Stimulated activated CD4-positive, alpha-beta T cell treated with anti-CD3 and anti-CD28 coated beads, TNF-alpha, amount 100 ng/mL, for 1 hour (primary cell): ENCODE results near the gene PTPN2.
"Not testable (repeated sequence)": the region's sequence is repeated elsewhere in the genome, so short reads cannot be mapped to it uniquely, and the experiment has no call there.

Experiments used
- DNase-seq, 3 donors: peaks; one replicate each; pipeline ENCODE4 v3.0.0-alpha.2; 2020; ENCODE audit warnings: low read depth in 3 of 3, low spot score in 1 of 3

PTPN2 gene

DNA sequence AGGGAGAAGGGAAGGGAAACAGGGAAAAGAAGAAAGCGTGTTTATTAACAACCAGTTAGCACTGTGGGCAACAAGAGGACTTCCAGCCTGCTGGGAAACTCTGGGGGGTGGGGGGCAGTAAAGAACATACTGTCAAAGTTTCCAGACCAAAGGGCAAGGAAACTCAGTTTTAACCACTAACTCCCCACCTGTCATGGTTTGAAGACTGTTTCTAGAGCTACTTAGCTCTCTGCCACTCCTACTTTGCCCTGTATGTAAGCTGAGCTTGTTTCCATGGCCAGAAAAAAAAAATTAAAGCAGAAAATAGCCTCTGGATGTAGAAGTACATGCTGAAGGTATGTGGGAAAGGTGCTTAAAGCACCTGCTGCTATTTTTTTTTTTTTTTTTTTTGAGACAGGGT is 11.0 kb upstream of the PTPN2 start:
- no peak for DNase-seq

DNA sequence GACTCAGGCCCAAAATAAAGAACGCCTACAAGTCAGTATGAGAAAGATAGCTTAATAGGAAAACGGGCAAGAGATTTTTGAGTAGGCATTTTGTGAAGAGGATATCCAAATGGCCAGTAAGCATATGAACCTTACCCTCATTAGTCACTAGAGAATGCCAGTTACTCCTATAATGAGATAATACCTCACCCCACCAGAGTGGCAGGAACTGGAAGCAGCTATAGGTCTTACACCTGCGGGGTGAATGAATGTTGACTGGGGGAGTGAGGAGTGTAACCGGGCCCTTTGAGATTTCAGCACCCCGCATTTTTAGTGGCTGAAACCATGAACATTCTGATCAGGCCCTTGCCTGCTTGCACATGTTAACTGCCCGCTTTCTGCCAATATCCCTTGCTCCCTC is 7.5 kb upstream of the PTPN2 start:
- no peak for DNase-seq

DNA sequence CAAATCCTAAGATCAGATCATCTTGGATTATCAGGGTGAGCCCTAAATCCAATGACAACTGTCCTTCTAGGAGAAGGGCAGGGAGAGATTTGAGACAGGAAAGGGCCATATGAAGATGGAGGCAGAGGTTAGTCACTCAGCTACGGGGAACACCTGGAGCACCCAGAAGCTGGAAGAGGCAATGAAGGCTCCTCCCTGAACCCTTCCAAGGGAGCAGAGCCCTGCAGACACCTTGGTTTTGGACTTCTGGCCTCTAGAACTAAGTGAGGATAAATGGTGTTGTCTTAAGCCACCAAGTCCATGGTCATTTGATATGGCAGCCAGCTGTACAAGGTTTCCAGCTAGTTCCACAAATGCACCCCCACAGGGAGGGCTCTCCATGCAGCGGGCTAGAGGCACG is 6.9 kb upstream of the PTPN2 start:
- DNase-seq, result no peak

DNA sequence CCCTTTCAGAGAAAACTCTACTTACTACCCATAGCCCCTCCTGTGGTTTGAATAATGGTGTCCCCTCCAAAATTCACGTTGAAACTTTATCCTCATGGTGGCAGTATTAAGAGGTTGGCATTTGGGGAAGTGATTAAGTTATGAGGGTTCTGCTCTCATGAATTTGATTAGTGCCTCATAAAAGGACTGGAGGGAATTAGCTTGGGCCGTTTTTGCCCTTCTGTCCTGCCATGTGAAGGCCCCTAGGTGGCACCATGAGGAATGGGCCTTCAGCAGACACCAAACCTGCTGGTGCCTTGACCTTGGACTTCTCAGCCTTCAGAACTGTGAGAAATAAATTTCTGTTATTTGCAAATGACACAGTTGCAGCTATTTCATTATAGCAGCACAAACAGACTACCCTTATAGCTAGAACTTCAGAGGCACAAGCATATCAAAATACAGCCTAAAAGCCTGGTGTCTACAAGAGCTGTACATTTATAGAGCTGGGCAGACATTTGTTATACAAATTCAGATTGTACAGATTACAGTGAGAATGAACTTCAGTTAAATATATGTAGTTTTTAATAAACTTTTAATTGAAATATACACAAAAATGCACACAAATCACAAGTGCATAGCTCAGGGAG is 2.6 kb upstream of the PTPN2 start:
- DNase-seq, result no peak

DNA sequence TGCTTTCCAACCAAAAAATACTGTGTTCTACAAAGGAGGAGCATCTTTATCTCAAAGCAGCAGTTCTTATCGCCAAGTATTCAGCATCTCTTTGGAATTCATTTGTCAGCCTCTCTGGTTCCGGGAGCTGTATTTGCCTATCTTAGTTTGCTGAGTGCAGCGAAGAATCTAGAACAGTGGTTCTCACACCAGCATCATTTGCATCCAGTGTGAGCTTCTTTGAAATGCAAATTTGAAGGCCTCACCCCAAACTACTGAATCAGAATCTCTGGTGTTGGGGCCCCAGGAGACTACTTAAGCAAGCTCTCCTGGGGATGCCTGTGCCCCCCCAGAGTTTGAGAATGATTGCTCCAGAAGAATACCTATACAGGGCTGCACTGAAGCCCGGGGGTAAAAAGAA is 1.5 kb upstream of the PTPN2 start:
- DNase-seq, result no peak

DNA sequence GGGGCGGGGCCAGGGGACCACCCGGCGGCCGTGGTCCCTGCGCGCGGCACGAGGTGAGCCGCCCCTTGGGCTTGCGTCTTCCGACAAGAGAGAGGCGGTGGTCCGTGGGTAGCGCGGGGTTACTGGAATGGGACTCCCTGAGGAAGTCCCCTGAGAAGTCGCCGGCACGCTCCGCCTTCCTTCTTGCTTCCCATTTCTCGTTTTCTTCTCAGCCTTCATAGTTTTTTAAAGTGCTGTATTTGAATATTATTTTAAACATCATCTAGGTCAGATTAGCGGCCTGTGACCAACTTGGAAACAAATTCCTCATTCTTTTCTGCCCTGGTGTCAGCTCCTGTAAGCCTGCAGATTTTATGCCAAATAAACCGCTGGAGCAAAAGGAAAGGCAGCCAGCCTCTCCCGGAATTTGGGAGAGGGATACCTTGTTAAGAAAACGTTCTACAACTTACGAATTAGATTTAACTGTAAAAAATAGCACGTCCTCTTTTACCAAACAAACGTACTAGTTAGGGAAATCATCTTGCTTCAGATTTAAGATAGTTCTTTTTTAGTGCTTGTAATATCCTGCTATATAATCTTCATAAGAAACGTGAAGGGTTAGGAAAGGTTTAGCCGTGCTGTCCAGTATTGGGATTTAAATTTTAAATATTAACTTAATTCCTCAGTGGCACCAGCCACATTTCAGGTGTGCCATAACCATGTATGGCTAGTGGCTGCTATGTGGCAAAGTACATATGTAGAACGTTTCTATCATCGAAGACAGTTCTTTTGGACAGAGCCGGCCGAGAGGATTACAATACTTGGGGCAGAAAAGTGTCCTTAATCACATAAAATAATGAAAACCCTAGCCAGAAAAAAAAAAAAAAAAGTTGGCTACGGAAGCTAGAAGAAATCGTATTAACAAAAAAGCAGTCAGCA is 628 bp upstream of the PTPN2 start:
- DNase-seq, result no peak

- no peak for DNase-seq
These were observed 709 bp downstream of the PTPN2 start for GRCh38 chr18:12883372-12883683.

DNA sequence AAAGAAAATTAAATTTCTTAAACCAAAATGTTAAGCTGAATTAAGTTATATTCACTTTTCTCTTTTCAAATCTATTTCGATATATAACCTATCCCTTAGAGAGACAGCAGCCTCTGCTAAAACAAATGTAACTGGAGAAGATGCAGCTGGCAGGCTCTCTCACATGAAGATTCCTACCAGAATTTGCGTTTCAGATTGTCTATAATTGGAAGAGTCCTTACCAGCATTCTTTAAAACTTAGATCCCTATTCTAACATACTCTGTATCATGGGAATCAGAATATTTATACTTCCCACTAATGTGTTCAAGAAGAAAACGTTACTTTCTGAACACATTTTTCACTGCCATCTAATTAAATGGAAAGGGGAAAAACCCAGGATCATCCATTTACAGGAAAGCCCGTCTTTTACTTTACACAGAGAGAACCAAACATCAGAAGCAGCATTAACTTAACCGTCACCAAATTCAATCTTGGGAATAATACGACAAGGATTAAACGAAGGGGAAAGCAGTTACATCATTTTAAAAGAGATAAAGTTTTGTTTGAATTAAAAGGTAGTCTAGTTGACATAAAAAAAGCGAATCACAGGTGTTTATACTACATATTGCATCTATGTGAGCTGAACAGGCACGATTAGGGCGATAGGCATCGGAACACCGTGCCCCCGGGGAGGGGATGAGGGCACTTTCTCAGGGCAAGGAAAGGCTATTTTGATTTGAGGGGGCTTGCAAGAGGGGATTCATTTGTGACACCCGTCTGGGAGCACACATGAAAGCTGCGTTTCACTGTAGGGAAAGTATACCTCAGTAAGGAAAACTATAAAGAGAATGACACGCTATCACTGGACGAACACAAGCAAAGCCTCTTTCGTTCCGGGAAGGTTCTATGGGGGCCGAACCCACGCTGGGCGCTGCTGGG is 1.3 kb downstream of the PTPN2 start:
- no peak for DNase-seq

GRCh38 chr18:12880541-12880910 is 3.5 kb downstream of the PTPN2 start:
- no peak for DNase-seq

- no peak for DNase-seq
These were observed 4.0 kb downstream of the PTPN2 start for GRCh38 chr18:12879840-12880540.

DNA sequence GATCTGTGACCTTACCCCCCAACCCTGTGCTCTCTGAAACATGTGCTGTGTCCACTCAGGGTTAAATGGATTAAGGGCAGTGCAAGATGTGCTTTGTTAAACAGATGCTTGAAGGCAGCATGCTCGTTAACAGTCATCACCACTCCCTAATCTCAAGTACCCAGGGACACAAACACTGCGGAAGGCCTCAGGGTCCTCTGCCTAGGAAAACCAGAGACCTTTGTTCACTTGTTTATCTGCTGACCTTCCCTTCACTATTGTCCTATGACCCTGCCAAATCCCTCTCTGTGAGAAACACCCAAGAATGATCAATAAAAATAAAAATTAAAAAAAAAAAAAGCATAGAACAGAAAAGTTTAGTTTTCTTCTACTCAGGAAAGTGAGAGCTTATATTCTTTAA is 9.0 kb downstream of the PTPN2 start:
- DNase-seq, result not testable (repeated sequence)

- DNase-seq, result not testable (repeated sequence)
These were observed 10.0 kb downstream of the PTPN2 start for GRCh38 chr18:12873961-12874567.

GRCh38 chr18:12872408-12872807 is 11.6 kb downstream of the PTPN2 start:
- DNase-seq, result no peak

- no peak for DNase-seq
These were observed 15.5 kb downstream of the PTPN2 start for GRCh38 chr18:12868576-12868975.

GRCh38 chr18:12867441-12868123 is 16.5 kb downstream of the PTPN2 start:
- DNase-seq, result no peak

DNA sequence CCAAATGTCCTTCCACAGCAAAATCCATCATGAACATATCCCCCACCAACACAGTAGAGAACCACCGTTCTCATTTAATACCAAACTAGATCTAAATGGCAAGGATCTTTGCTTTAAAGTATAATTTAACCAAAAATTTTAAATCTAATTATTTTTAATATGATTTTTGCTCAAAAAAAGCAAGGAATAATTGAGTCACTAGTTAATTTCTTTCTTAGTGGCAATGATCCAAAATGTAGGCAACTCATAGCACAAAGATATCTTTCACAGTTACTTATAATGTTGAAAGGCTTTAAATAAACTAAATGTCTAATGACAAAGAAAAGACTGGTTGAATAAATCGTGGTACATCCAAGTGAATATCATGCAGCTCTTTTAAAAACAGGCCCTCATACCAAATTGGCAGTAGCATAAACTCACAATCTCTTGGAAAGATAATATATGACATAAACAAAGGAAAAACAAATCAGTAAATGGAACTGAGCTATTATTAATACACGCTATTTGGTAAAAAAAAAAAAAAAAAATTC is 20.3 kb downstream of the PTPN2 start:
- no peak for DNase-seq

GRCh38 chr18:12862874-12863482 is 21.1 kb downstream of the PTPN2 start:
- DNase-seq, result no peak

- DNase-seq, result no peak
These were observed 21.6 kb downstream of the PTPN2 start for GRCh38 chr18:12862467-12862866.

DNA sequence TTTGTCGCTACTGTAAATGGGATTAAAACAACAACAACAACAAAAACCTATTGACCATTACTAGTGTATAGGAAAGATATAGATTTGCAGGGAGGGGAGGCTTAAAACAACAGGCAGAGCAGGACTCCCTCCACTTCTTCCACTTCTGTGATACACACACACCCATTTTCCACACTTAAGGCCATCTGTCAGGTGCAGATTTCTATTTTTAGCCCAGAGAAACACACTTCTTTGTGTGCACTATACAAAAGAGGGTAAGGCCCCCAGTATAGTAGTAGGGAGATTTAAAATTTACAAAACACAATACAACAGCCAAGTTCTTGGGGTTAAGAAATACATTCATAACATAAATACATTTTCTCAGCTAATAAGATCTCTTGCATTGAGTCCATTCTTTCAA is 22.4 kb downstream of the PTPN2 start:
- no peak for DNase-seq

GRCh38 chr18:12860530-12860929 is 23.5 kb downstream of the PTPN2 start:
- no peak for DNase-seq
